Naive thymus-derived CD8-positive, alpha-beta T cell (primary cell): ENCODE results near the gene TMPRSS3. TPM values are rescaled to one million over a fixed set of nuclear protein-coding genes. Genes with fewer than 3 reads are reported as not detected.

Experiments
- ATAC-seq, 2 donors: fragments of 150-1000 bp; cut with Tn5 transposase in 1 of 2; sonication (Bioruptor Pico), chemical (Tn5 transposase) in 1 of 2; 1 replicate in 1 of 2; 2 replicates in 1 of 2; pipeline ENCODE4 v1.10.0; 2021; ENCODE audit warnings: mild to moderate bottlenecking in 2 of 2, moderate library complexity in 2 of 2
- POLR2A ChIA-PET: fragments of 350-600 bp; sonication (Branson Sonifier 250); formaldehyde crosslinking; loops from one replicate; lab custom pipeline; 2021; ENCODE audit warnings: antibody characterized with exemption; lab: Charles Lee
- DNase-seq, 10 donors: peaks; one replicate each; pipeline versions ENCODE4 v3.0.0 to v3.0.0-alpha.2; 2020 to 2022
- H3K27ac Mint-ChIP-seq, 10 donors: one replicate each; pipeline ENCODE4 v1.8.0; 2020 to 2022; ENCODE audit warnings: mild to moderate bottlenecking in 10 of 10, mixed read lengths in 10 of 10, moderate library complexity in 4 of 10, inconsistent platforms in 1 of 10
- H3K27me3 Mint-ChIP-seq, 5 donors: one replicate each; pipeline ENCODE4 v1.8.0; 2021 to 2022; ENCODE audit warnings: mixed read lengths in 5 of 5
- H3K36me3 Mint-ChIP-seq, 3 donors: one replicate each; pipeline ENCODE4 v1.8.0; 2020 to 2022; ENCODE audit warnings: mixed read lengths in 3 of 3, mild to moderate bottlenecking in 2 of 3, inconsistent platforms in 1 of 3
- H3K4me1 Mint-ChIP-seq, 4 donors: one replicate each; pipeline ENCODE4 v1.8.0; 2021 to 2022; ENCODE audit warnings: mixed read lengths in 4 of 4
- H3K4me3 Mint-ChIP-seq, 10 donors: one replicate each; pipeline ENCODE4 v1.8.0; 2020 to 2022; ENCODE audit warnings: mild to moderate bottlenecking in 10 of 10, mixed read lengths in 10 of 10, moderate library complexity in 6 of 10, inconsistent platforms in 1 of 10
- H3K9me3 Mint-ChIP-seq, 9 donors: one replicate each; pipeline ENCODE4 v1.8.0; 2020 to 2022; ENCODE audit warnings: mixed read lengths in 9 of 9, mild to moderate bottlenecking in 3 of 9, inconsistent platforms in 1 of 9, moderate library complexity in 1 of 9
- polyA plus RNA-seq, 3 donors: library from polyadenylated mRNA; unstranded; fragments of 300-500 nt; fragmentation: Illumina TruSeq; gene quantifications; one replicate each; pipeline ENCODE4 v1.2.3, GENCODE V29; 2021
- total RNA-seq, 8 experiments: library from RNA in 2 of 8; stranded (reverse) in 2 of 8; gene quantifications; one replicate each; pipeline ENCODE4 v1.2.3 and lab custom pipeline; 2021 to 2026

Gene TMPRSS3
- total RNA-seq (1 to 10 TPM; 2.2 to 2.9 TPM), polyA plus RNA-seq (1 to 10 TPM in 1 of 3 donors, under 1 TPM in 1, not detected in 1; 0.89 to 1.4 TPM), total RNA-seq (lab: John Stamatoyannopoulos, UW) (1.0 to 5.5 (median 2.3) reads per million in 6 experiments)

GRCh38 chr21:42395905-42396651, at the start of gene TMPRSS3:
TSS of gene TMPRSS3 (minus strand) at chr21:42396052. CDS start at chr21:42395417, 635 bp downstream.
- H3K36me3 Mint-ChIP-seq, result no peaks in the 10 kb centered on the region
- DNase-seq (no peak), ATAC-seq (no peak)
- H3K9me3 Mint-ChIP-seq, result no peaks in the 10 kb centered on the region
- H3K4me1 Mint-ChIP-seq, result peaks cover 25 to 63% (median 48%) of the 10 kb centered on the region in 4 donors
- H3K27ac Mint-ChIP-seq, result peak within 1 kb of the TSS in 5 of 10 donors; percentile 7 to 33 (median 25)
- POLR2A ChIA-PET, result no interaction called here
- H3K4me3 Mint-ChIP-seq, result no peak within 1 kb of the TSS
- no peaks in the 10 kb centered on the region for H3K27me3 Mint-ChIP-seq

GRCh38 chr21:42445311-42445710, 49.5 kb upstream of the TMPRSS3 start:
- peaks cover 0 to 73% (median 9%) of the 10 kb centered on the region in 3 donors for H3K36me3 Mint-ChIP-seq
- ATAC-seq (no peak), DNase-seq (peak in 1 of 10 donors; percentile 45)
- peaks cover 21 to 54% (median 35%) of the 10 kb centered on the region in 4 donors for H3K4me1 Mint-ChIP-seq
- H3K9me3 Mint-ChIP-seq, result no peaks in the 10 kb centered on the region
- POLR2A ChIA-PET, result interaction anchor here (1.0 to 2.8 kb wide), 4 partner anchors 17 to 64 kb away, joined by 4 to 16 read pairs (median 8); partner anchors contain the start of gene UBASH3A
- peaks cover 0 to 2% (median 0%) of the 10 kb centered on the region in 5 donors for H3K27me3 Mint-ChIP-seq
- no peak overlapping the region for H3K4me3 Mint-ChIP-seq
- H3K27ac Mint-ChIP-seq, result peak overlapping the region in 7 of 10 donors; percentile 6 to 79 (median 48)

GRCh38 chr21:42444745-42445059, 48.9 kb upstream of the TMPRSS3 start:
- H3K27me3 Mint-ChIP-seq, result peaks cover 0 to 2% (median 0%) of the 10 kb centered on the region in 5 donors
- POLR2A ChIA-PET, result interaction anchor here (2.8 kb wide), 2 partner anchors 19 to 40 kb away, joined by 12 to 16 read pairs; partner anchors contain the start of gene UBASH3A
- peaks cover 17 to 54% (median 33%) of the 10 kb centered on the region in 4 donors for H3K4me1 Mint-ChIP-seq

GRCh38 chr21:42443876-42444744, 48.3 kb upstream of the TMPRSS3 start:
- Mint-ChIP-seq H3K4me3 (no peak overlapping the region), H3K4me1 (peaks cover 21 to 54% (median 34%) of the 10 kb centered on the region in 4 donors), H3K27me3 (peaks cover 0 to 2% (median 0%) of the 10 kb centered on the region in 5 donors), H3K9me3 (no peaks in the 10 kb centered on the region), H3K27ac (peak overlapping the region in 7 of 10 donors; percentile 6 to 91 (median 73)), H3K36me3 (peaks cover 0 to 85% (median 9%) of the 10 kb centered on the region in 3 donors)
- POLR2A ChIA-PET, result interaction anchor here (0.6 to 2.8 kb wide), 4 partner anchors 18 to 328 kb away, joined by 3 to 16 read pairs (median 8); partner anchors contain the start of gene UBASH3A
- no peak for ATAC-seq
- peak in 1 of 10 donors; percentile 50 for DNase-seq

More at GRCh38 chr21:42444745-42445059, 48.9 kb upstream of the TMPRSS3 start:
- Mint-ChIP-seq H3K4me3 (peak overlapping the region in 2 of 10 donors; percentile 6 to 13), H3K9me3 (no peaks in the 10 kb centered on the region), H3K36me3 (peaks cover 0 to 79% (median 9%) of the 10 kb centered on the region in 3 donors), H3K27ac (peak overlapping the region in 3 of 10 donors; percentile 13 to 88 (median 55))
- ATAC-seq (no peak), DNase-seq (peak in 1 of 10 donors; percentile 40)

GRCh38 chr21:42443181-42443785, 47.4 kb upstream of the TMPRSS3 start:
- POLR2A ChIA-PET, result interaction anchor here (0.7 to 2.8 kb wide), 3 partner anchors 17 to 40 kb away, joined by 3 to 16 read pairs (median 12); partner anchors contain the start of gene UBASH3A
- DNase-seq (peak in 1 of 10 donors; percentile 61), ATAC-seq (no peak)
- H3K4me1 Mint-ChIP-seq, result peaks cover 22 to 57% (median 37%) of the 10 kb centered on the region in 4 donors
- peaks cover 0 to 93% (median 8%) of the 10 kb centered on the region in 3 donors for H3K36me3 Mint-ChIP-seq
- H3K27me3 Mint-ChIP-seq, result peaks cover 0 to 3% (median 0%) of the 10 kb centered on the region in 5 donors
- no peaks in the 10 kb centered on the region for H3K9me3 Mint-ChIP-seq
- H3K27ac Mint-ChIP-seq, result peak overlapping the region in 7 of 10 donors; percentile 28 to 91 (median 73)
- H3K4me3 Mint-ChIP-seq, result no peak overlapping the region

GRCh38 chr21:42441963-42442362, 46.1 kb upstream of the TMPRSS3 start:
- peak in 1 of 10 donors; percentile 59 for DNase-seq
- peak overlapping the region in 1 of 10 donors; percentile 18 for H3K4me3 Mint-ChIP-seq
- H3K4me1 Mint-ChIP-seq, result peaks cover 24 to 55% (median 37%) of the 10 kb centered on the region in 4 donors
- peak overlapping the region in 8 of 10 donors; percentile 13 to 90 (median 50) for H3K27ac Mint-ChIP-seq
- POLR2A ChIA-PET, result interaction anchor here (1.4 to 2.3 kb wide), 2 partner anchors 19 to 39 kb away, joined by 4 to 8 read pairs; partner anchors contain the start of gene UBASH3A
- no peaks in the 10 kb centered on the region for H3K9me3 Mint-ChIP-seq
- H3K27me3 Mint-ChIP-seq, result peaks cover 0 to 2% (median 0%) of the 10 kb centered on the region in 5 donors
- no peak for ATAC-seq
- peaks cover 0 to 90% (median 11%) of the 10 kb centered on the region in 3 donors for H3K36me3 Mint-ChIP-seq

- Mint-ChIP-seq H3K4me3 (peak overlapping the region in 1 of 10 donors; percentile 44), H3K27ac (peak overlapping the region in 9 of 10 donors; percentile 57 to 94 (median 68)), H3K36me3 (peaks cover 2 to 90% (median 21%) of the 10 kb centered on the region in 3 donors), H3K9me3 (no peaks in the 10 kb centered on the region), H3K27me3 (peaks cover 0 to 2% (median 0%) of the 10 kb centered on the region in 5 donors), H3K4me1 (peaks cover 26 to 56% (median 41%) of the 10 kb centered on the region in 4 donors)
- DNase-seq (peak in 1 of 10 donors; percentile 37), ATAC-seq (no peak)
- POLR2A ChIA-PET, result interaction anchor here (2.3 kb wide), 1 partner anchor 17 kb away, joined by 8 read pairs; no protein-coding TSS in a partner anchor
These were observed 44.4 kb upstream of the TMPRSS3 start for GRCh38 chr21:42440187-42440792.

GRCh38 chr21:42439284-42440186, 43.7 kb upstream of the TMPRSS3 start:
- peak in 1 of 10 donors; percentile 42 for DNase-seq
- ATAC-seq, result peak; percentile 30 to 48
- peak overlapping the region in 2 of 10 donors; percentile 46 to 64 for H3K4me3 Mint-ChIP-seq
- peaks cover 0 to 2% (median 0%) of the 10 kb centered on the region in 5 donors for H3K27me3 Mint-ChIP-seq
- H3K36me3 Mint-ChIP-seq, result peaks cover 9 to 90% (median 28%) of the 10 kb centered on the region in 3 donors
- H3K4me1 Mint-ChIP-seq, result peaks cover 34 to 64% (median 47%) of the 10 kb centered on the region in 4 donors
- POLR2A ChIA-PET, result interaction anchor here (1.5 kb wide), 1 partner anchor 15 kb away, joined by 3 read pairs; no protein-coding TSS in a partner anchor
- H3K27ac Mint-ChIP-seq, result peak overlapping the region; percentile 43 to 94 (median 89)
- no peaks in the 10 kb centered on the region for H3K9me3 Mint-ChIP-seq

- peak in 1 of 10 donors; percentile 37 for DNase-seq
- Mint-ChIP-seq H3K4me1 (peaks cover 42 to 70% (median 53%) of the 10 kb centered on the region in 4 donors), H3K4me3 (no peak overlapping the region), H3K36me3 (peaks cover 15 to 96% (median 37%) of the 10 kb centered on the region in 3 donors), H3K9me3 (no peaks in the 10 kb centered on the region), H3K27ac (peak overlapping the region in 9 of 10 donors; percentile 43 to 91 (median 76)), H3K27me3 (peaks cover 0 to 2% (median 0%) of the 10 kb centered on the region in 5 donors)
- POLR2A ChIA-PET, result interaction anchor here (1.1 to 1.7 kb wide), 3 partner anchors 12 to 17 kb away, joined by 3 to 5 read pairs (median 4); no protein-coding TSS in a partner anchor
- no peak for ATAC-seq
These were observed 42.7 kb upstream of the TMPRSS3 start for GRCh38 chr21:42438316-42439205.
